ENCODE measurements around the gene TENM4. TPM values are rescaled to one million over a fixed set of nuclear protein-coding genes. Genes with fewer than 3 reads are reported as not detected.
"Not testable (repeated sequence)": the region's sequence is repeated elsewhere in the genome, so short reads cannot be mapped to it uniquely, and the experiment has no call there.

TENM4 gene
- polyA plus RNA-seq, 1 donor from 2014 or later: 16.8 TPM

- Histone ChIP-seq H3K27me3 (ENCODE audit: insufficient read depth, low read depth, low read length) (no peaks in the 10 kb centered on the region), H3K79me2 (replicated peaks; ENCODE audit: insufficient read depth, low read length) (no peaks in the 10 kb centered on the region), H3K27ac (ENCODE audit: low read length) (no peak overlapping the region), H4K20me1 (ENCODE audit: insufficient read depth) (no peaks in the 10 kb centered on the region), H3K4me3 (ENCODE audit: low read length) (no peak overlapping the region), H3K36me3 (ENCODE audit: insufficient read depth, low read length) (no peaks in the 10 kb centered on the region), H2AFZ (ENCODE audit: low read depth, low read length) (no peak overlapping the region), H3F3A (ENCODE audit: insufficient read depth, low read length, poor library complexity, severe bottlenecking) (no peaks in the 10 kb centered on the region), H3K4me2 (ENCODE audit: low read length) (no peak overlapping the region), H3K9ac (ENCODE audit: low read length) (no peak overlapping the region), H3K9me2 (ENCODE audit: insufficient read depth, low read length) (no peaks in the 10 kb centered on the region), H3K9me3 (ENCODE audit: low read length) (peaks cover 4% of the 10 kb centered on the region)
- no peak for TF ChIP-seq REST (IDR thresholded peaks at IDR 0.05; ENCODE audit: borderline replicate concordance)
- no peak for TF ChIP-seq EZH2 (IDR thresholded peaks at IDR 0.05; ENCODE audit: borderline replicate concordance, insufficient read depth, low read length, poor library complexity, severe bottlenecking)
- TF ChIP-seq POLR2AphosphoS5 (IDR thresholded peaks at IDR 0.05): no peak
- no peak for TF ChIP-seq CTCF (IDR thresholded peaks at IDR 0.05; ENCODE audit: poor library complexity, severe bottlenecking)
- TF ChIP-seq TAF1 (IDR thresholded peaks at IDR 0.05; ENCODE audit: low read depth): no peak
- TF ChIP-seq MXI1 (conservative IDR thresholded peaks at IDR 0.05; ENCODE audit: poor library complexity, severe bottlenecking): no peak
These were observed 248.0 kb downstream of the TENM4 start for GRCh38 chr11:79192836-79193235.

DNA sequence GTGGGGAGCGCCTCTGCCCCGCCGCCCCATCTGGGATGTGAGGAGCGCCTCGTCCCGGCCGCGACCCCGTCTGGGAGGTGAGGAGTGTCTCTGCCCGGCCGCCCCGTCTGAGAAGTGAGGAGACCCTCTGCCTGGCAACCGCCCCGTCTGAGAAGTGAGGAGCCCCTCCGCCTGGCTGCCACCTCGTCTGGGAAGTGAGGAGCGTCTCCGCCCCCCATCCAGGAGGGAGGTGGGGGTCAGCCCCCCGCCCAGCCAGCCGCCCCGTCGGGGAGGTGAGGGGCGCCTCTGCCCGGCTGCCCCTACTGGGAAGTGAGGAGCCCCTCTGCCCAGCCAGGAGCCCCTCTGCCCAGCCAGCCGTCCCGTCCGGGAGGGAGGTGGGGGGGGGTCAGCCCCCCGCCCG lies 249.1 kb downstream of the TENM4 start:
- H4K20me1 ChIP-seq (ENCODE audit: insufficient read depth); H2AFZ ChIP-seq (ENCODE audit: low read depth, low read length); H3K9me2 ChIP-seq (ENCODE audit: insufficient read depth, low read length); H3K27me3 ChIP-seq (ENCODE audit: insufficient read depth, low read depth, low read length); H3K4me3 ChIP-seq (ENCODE audit: low read length); H3K79me2 ChIP-seq (replicated peaks; ENCODE audit: insufficient read depth, low read length); H3F3A ChIP-seq (ENCODE audit: insufficient read depth, low read length, poor library complexity, severe bottlenecking); H3K9me3 ChIP-seq (ENCODE audit: low read length); H3K36me3 ChIP-seq (ENCODE audit: insufficient read depth, low read length); H3K9ac ChIP-seq (ENCODE audit: low read length); H3K27ac ChIP-seq (ENCODE audit: low read length); H3K4me2 ChIP-seq (ENCODE audit: low read length): not testable (repeated sequence)

GRCh38 chr11:79190553-79190952 lies 250.3 kb downstream of the TENM4 start:
- not testable (repeated sequence) for H3K4me3 ChIP-seq (ENCODE audit: low read length); H3K36me3 ChIP-seq (ENCODE audit: insufficient read depth, low read length); H3K9me3 ChIP-seq (ENCODE audit: low read length); H3K4me2 ChIP-seq (ENCODE audit: low read length); H3K9me2 ChIP-seq (ENCODE audit: insufficient read depth, low read length); H3K79me2 ChIP-seq (replicated peaks; ENCODE audit: insufficient read depth, low read length); H2AFZ ChIP-seq (ENCODE audit: low read depth, low read length); H3K27me3 ChIP-seq (ENCODE audit: insufficient read depth, low read depth, low read length); H3K27ac ChIP-seq (ENCODE audit: low read length); H3K9ac ChIP-seq (ENCODE audit: low read length); H3F3A ChIP-seq (ENCODE audit: insufficient read depth, low read length, poor library complexity, severe bottlenecking); H4K20me1 ChIP-seq (ENCODE audit: insufficient read depth)
